Rectal smooth muscle tissue (tissue), 1 donor: Measurements from ENCODE around the gene NENF.
"Not testable (repeated sequence)": the region's sequence is repeated elsewhere in the genome, so short reads cannot be mapped to it uniquely, and the experiment has no call there.

Experiments used
- H3K27ac ChIP-seq: one replicate; pipeline ENCODE4 v1.7.0; 2013; ENCODE audit warnings: low read depth, low read length, inconsistent platforms
- H3K27me3 ChIP-seq: one replicate; pipeline ENCODE4 v1.7.0; 2013; ENCODE audit warnings: low read length; ENCODE audit not compliant: control insufficient read depth, insufficient read depth
- H3K36me3 ChIP-seq: one replicate; pipeline ENCODE4 v1.7.0; 2013; ENCODE audit warnings: low read length; ENCODE audit not compliant: control insufficient read depth, insufficient read depth
- H3K4me1 ChIP-seq: one replicate; pipeline ENCODE4 v1.7.0; 2013; ENCODE audit warnings: low read length; ENCODE audit not compliant: control insufficient read depth, insufficient read depth
- H3K4me3 ChIP-seq: one replicate; pipeline ENCODE4 v1.7.0; 2013; ENCODE audit warnings: low read length
- H3K9ac ChIP-seq: one replicate; pipeline ENCODE4 v1.7.0; 2013; ENCODE audit warnings: low read length

The NENF gene

DNA sequence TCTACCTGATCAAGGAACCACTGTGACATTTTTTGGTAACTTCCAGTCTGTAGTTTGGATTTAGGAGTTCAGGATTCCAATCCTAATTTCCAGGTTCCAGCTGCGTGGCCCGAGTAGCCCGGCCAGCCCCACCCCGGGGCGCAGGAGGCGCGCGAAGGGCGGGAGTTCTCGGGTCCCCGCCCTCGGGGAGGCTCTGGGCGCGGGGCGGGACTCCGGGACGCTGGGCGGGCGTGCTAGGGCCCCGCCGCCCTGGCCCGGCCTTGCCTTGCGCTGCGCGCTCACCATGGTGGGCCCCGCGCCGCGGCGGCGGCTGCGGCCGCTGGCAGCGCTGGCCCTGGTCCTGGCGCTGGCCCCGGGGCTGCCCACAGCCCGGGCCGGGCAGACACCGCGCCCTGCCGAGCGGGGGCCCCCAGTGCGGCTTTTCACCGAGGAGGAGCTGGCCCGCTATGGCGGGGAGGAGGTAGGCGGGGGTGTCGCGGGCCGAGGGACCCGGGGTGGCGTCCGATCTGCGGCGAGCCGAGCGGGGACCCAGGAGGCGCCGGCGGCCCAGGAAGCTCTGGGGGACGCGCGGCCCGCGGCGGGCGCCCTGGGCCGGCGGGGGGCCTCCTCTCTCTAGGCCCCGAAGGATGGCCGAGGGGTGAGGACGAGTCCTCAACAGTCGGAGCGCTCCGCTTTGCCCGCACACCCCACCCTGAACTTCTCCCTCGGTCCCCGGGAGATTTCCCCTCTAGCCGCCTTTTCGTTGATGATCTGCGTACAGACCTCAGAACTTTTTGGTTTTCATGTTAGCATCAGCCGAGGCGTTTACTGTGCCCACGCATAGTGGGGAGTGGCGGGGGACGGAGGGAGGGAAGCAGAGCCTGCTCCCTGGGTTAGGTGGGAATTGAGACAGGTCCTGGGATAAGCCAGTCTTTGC lies at the start of gene NENF:
NENF (plus strand) TSS at position 260 of the 916 bp plus-strand sequence; CDS start at position 284, 24 bp downstream.
- Histone ChIP-seq H3K36me3 (no peaks in the 10 kb centered on the region), H3K4me3 (peak within 1 kb of the TSS; percentile 89), H3K27me3 (no peaks in the 10 kb centered on the region), H3K27ac (peak within 1 kb of the TSS; percentile 81), H3K9ac (peak within 1 kb of the TSS; percentile 54), H3K4me1 (peaks cover 7% of the 10 kb centered on the region)

DNA sequence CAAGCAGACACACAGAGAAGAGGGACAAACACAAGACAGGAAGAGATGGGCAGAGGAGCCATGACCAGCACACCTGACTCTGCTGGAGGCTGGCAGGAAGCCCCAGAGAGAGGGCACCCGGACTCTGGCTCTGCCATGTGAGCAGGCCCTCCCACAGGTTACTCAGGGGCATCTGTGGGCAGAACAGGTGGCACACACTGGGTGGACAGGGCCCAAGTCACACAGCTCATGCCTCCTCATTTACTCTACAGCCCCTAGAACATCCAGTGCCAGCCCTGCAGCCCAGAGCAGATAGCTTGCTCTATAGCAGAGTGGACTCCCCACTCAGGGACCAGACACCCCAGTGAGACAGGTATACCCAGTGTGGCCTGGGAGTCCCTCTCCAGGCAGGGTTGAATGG lies 46.7 kb upstream of the NENF start:
- Histone ChIP-seq H3K4me1 (no peaks in the 10 kb centered on the region), H3K9ac (no peak overlapping the region), H3K4me3 (no peak overlapping the region), H3K36me3 (peaks cover 6% of the 10 kb centered on the region), H3K27me3 (no peaks in the 10 kb centered on the region), H3K27ac (no peak overlapping the region)

DNA sequence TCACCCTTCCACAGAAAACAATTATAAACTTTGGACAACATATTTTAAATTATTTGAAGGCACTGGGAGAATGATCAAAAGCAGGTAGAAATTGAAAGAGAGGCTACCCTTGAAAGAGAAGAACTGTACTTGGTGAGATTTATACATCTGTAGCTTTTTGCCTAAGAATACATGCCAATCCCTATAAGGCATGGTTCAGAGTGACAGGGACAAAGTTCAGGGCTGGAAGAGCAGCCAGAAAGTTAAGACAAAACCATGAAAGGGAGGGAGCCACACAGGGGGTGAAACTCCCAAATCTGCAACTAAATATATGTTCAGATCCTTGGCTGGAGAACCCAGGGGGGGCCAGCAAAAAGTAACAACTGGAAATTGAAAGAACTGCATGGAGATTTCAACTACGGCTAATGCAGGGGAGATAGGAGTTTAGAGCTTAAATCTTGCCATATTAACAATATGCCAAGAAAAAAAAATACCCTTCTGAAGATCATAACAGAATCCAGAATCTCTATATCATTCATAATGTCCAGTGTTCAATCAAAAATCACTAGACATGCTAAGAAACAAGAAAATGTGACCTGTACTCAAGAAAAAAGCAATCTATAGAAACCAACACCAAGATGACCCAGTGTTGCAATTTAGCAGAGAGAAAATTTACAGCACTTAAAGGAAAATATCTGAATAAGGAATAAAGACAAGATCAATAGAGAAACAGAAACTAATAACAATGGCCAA lies 43.6 kb upstream of the NENF start:
- Histone ChIP-seq H3K27me3 (no peaks in the 10 kb centered on the region), H3K27ac (no peak overlapping the region), H3K4me3 (no peak overlapping the region), H3K4me1 (no peaks in the 10 kb centered on the region), H3K9ac (no peak overlapping the region), H3K36me3 (peaks cover 6% of the 10 kb centered on the region)

DNA sequence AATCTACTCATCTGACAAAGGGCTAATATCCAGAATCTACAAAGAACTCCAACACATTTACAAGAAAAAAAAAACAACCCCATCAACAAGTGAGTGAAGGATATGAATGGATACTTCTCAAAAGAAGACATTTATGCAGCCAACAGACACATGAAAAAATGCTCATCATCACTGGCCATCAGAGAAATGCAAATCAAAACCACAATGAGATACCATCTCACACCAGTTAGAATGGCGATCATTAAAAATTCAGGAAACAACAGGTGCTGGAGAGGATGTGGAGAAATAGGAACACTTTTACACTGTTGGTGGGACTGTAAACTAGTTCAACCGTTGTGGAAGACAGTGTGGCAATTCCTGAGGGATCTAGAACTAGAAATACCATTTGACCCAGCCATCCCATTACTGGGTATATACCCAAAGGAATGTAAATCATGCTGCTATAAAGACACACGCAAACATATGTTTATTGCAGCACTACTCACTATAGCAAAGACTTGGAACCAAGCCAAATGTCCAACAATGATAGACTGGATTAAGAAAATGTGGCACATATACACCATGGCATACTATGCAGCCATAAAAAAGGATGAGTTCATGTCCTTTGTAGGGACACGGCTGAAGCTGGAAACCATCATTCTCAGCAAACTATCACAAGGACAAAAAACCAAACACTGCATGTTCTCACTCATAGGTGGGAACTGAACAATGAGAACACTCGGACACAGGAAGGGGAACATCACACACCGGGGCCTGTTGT lies 36.9 kb upstream of the NENF start:
- not testable (repeated sequence) for H3K4me1 ChIP-seq, H3K9ac ChIP-seq, H3K27me3 ChIP-seq, H3K27ac ChIP-seq, H3K36me3 ChIP-seq, H3K4me3 ChIP-seq

DNA sequence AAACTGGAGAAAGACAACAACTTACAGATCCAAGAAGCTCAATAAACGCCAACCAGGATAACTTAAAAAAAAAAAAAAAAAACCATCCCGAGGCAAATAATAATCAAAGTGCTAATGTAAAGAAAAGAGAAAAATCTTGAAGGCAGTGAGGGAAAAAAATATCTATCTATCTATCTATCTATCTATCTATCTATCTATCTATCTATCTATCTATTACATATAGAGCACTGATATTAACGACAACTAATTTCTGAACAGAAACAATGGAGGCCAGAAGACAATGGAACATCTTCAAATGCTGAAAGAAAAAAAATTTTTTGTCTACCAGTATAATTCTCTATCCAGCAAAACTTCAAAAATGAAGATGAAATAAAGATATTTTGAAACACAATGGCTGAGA lies 36.1 kb upstream of the NENF start:
- Histone ChIP-seq H3K27me3 (no peaks in the 10 kb centered on the region), H3K4me1 (no peaks in the 10 kb centered on the region), H3K9ac (no peak overlapping the region), H3K36me3 (no peaks in the 10 kb centered on the region), H3K4me3 (no peak overlapping the region), H3K27ac (no peak overlapping the region)

DNA sequence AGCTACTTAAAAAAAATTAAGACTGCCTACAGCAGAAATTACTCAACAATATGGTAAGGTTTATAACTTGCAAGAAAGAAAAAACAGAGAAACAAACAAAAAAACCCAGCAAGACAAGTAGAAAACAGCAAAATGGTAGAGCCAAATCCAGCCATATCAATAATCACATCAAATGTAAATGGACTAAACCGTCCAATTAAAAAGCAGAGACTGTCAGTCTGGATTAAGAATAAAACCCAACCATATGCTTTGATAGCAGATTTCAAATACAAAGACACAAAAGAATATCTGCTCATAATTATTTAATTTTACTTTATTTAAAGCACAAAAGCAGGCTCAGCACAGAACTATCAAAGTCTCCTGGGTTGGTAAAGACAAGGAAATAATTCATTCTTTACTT lies 35.5 kb upstream of the NENF start:
- no peaks in the 10 kb centered on the region for H3K27me3 ChIP-seq
- H3K27ac ChIP-seq = no peak overlapping the region
- no peaks in the 10 kb centered on the region for H3K36me3 ChIP-seq
- H3K9ac ChIP-seq = no peak overlapping the region
- H3K4me1 ChIP-seq = no peaks in the 10 kb centered on the region
- H3K4me3 ChIP-seq = no peak overlapping the region

DNA sequence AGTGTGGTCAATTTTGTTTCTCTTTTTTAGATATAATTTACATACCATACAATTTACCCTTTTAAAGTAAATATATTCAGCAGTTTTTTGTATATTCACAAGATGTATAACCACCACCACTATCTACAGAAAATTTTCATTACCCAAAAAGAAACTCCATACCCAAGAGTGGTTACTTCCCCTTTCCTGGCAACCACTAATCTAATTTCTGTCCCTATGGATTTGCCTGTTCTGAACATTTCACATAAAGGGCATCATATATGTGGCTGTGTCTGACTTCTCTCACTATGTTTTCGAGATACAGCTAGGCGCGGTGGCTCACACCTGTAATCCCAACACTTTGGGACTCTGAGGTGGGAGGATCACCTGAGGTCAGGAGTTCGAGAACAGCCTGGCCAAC lies 31.7 kb upstream of the NENF start:
- H3K27me3 ChIP-seq = no peaks in the 10 kb centered on the region
- H3K36me3 ChIP-seq = no peaks in the 10 kb centered on the region
- H3K9ac ChIP-seq = no peak overlapping the region
- no peaks in the 10 kb centered on the region for H3K4me1 ChIP-seq
- H3K4me3 ChIP-seq = no peak overlapping the region
- no peak overlapping the region for H3K27ac ChIP-seq

DNA sequence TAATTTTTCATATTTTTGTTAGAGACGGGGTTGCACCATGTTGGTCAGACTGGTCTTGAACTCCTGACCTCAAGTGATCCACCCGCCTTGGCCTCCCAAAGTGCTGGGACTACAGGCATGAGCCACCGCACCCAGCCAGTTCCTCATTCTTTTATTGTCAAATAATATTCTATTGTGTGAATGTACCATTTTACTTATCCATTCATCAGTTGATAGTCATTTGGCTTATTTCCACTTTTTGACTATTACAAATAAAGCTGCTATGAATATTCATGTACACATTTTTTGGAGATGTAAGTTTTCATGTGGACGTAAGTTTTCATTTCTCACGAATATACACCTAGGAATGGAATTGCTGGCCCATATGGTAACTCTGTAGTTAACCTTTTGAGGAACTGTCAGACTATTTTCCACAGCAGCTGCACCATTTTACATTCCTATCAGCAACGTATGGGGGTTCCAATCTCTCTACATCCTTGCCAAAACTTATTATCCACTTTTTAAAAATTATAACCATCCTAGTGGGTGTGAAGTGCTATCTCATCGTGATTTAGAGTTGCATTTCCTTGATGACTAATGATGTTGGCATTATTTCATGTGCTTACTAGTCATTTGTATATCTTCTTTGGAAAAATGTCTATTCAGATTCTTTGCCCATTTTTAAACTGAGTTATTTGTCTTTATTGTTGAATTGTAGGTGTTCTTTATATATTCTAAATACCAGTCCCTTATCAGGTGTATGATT lies 30.7 kb upstream of the NENF start:
- Histone ChIP-seq H3K27me3 (no peaks in the 10 kb centered on the region), H3K27ac (no peak overlapping the region), H3K9ac (no peak overlapping the region), H3K4me1 (no peaks in the 10 kb centered on the region), H3K36me3 (no peaks in the 10 kb centered on the region), H3K4me3 (no peak overlapping the region)

DNA sequence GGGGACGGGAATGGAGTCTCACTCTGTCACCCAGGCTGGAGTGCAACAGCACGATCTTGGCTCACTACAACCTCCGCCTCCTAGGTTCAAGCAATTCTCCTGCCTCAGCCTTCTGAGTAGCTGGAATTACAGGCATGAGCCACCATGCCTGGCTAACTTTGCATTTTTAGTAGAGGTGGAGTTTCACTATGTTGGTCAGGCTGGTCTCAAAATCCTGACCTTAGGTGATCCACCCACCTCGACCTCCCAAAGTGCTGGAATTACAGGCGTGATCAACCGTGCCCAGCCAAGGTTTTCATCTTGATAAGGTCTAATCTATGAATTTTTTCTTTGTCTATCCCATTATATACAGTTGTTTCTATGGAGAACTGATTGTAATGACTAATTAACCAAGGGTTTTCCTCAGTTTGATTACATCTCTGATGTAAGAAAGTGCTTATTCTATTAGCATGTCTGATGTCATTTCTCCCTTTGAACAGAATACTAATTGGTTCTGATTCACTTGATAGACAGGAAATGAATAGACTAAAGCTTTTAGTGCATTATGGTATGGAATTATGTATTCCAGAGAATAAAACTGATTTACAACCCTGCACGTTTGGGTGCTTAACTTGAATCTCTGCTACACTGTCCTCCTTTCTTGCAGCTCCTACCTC lies 29.9 kb upstream of the NENF start:
- H3K9ac ChIP-seq = no peak overlapping the region
- H3K27me3 ChIP-seq = no peaks in the 10 kb centered on the region
- H3K4me1 ChIP-seq = no peaks in the 10 kb centered on the region
- no peak overlapping the region for H3K4me3 ChIP-seq
- no peak overlapping the region for H3K27ac ChIP-seq
- H3K36me3 ChIP-seq = no peaks in the 10 kb centered on the region

DNA sequence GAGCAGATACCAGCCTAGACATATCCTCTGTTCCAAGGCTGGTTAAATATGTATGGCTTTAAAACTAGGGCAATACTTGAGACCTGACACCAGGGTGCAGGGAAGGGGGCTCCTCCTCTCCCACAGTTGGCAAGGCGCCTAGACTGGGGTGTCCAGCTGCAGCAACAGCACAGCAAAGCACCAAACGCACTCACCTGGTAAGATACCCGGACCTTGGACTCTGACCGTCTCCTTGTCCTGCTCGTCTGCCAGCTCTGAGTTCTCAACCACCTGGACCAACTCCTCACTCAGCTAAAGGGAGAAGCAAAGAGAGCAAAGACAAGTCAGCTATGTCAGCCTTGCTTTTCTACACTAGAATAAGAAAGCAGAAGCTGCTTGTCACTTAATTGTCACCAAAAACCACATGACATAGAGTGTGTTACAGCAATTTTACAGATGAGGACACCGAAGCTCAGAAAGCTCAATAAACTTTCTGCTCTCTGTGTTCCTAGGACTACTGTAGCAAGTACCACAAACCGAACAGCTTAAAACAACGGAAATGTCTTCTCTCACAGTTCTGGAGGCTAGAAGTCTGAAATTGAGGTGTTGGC lies 22.4 kb upstream of the NENF start:
- no peaks in the 10 kb centered on the region for H3K4me1 ChIP-seq
- no peak overlapping the region for H3K4me3 ChIP-seq
- peaks cover 6% of the 10 kb centered on the region for H3K36me3 ChIP-seq
- H3K9ac ChIP-seq = no peak overlapping the region
- H3K27me3 ChIP-seq = no peaks in the 10 kb centered on the region
- no peak overlapping the region for H3K27ac ChIP-seq

DNA sequence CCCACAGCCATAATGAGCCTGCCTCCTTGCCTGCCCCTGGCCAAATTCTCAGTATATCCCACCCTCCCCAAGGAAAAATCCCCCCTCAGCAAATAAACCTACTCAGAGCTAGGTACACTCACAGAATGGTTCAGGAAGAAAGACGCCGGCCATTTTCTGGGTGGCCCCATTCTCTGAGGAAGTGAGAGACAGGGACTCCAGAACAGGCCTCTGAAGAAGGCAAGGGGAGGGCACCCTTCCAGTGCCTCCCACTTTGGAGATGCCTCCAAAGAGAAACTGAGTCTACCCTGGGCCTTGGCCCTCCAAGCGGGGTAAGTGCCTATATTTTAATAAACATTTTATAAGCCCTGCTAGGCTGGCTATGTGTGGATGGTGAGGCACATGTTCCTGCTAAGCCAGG lies 20.3 kb upstream of the NENF start:
- Histone ChIP-seq H3K27ac (no peak overlapping the region), H3K4me1 (no peaks in the 10 kb centered on the region), H3K9ac (no peak overlapping the region)

More for the DNA sequence above, 20.3 kb upstream of the NENF start:
- H3K27me3 ChIP-seq = no peaks in the 10 kb centered on the region
- no peak overlapping the region for H3K4me3 ChIP-seq
- peaks cover 6% of the 10 kb centered on the region for H3K36me3 ChIP-seq
